HepG2 (cell line): Measurements from ENCODE around the gene RER1. TPM values are rescaled to one million over a fixed set of nuclear protein-coding genes. Genes with fewer than 3 reads are reported as not detected.

Experiments used
- ATAC-seq: fragments of 200-7000 bp; cut with Tn5 transposase; 3 replicates; pipeline ENCODE4 v1.9.1; 2020; ENCODE audit warnings: mild to moderate bottlenecking, moderate library complexity
- BruUV-seq: library from RNA; stranded (reverse); fragments of 400-500 nt; replicated peaks from 2 replicates; lab custom pipeline; 2021; lab: Mats Ljungman, UMichigan
- CTCF ChIA-PET: fragments of 300-600 bp; formaldehyde crosslinking; extraction: SDS; loops from one replicate; lab custom pipeline; 2021; ENCODE audit warnings: low total read pairs, inconsistent platforms, low intra/inter-chr PET ratio; lab: Yijun Ruan, JAX
- POLR2A ChIA-PET: fragments of 350-600 bp; sonication (Branson Sonifier 250); formaldehyde crosslinking; loops from one replicate; lab custom pipeline; 2020; ENCODE audit warnings: antibody characterized with exemption, inconsistent platforms; lab: Yijun Ruan, JAX
- DNase-seq: peaks from one replicate; pipeline ENCODE4 v3.0.0-alpha.2; 2015; ENCODE audit warnings: low spot score
- FAIRE-seq: peaks from 3 replicates; lab custom pipeline; 2011; peaks lifted over from hg19 to GRCh38; lab: Jason Lieb, UNC
- H2AFZ ChIP-seq: one replicate; pipeline ENCODE4 v1.6.1; 2011; ENCODE audit warnings: low read length, inconsistent platforms
- H3K27ac ChIP-seq: fragments of 300-600 bp; 3 replicates; pipeline ENCODE4 v1.8.0; 2011; ENCODE audit warnings: mixed run types, mild to moderate bottlenecking, mixed read lengths, low read length, inconsistent platforms; ENCODE audit not compliant: insufficient read depth; ENCODE audit errors: extremely low read length
- H3K27me3 ChIP-seq, 2 experiments: fragments of 200-600 bp in 1 of 2; 2 replicates in 1 of 2; 3 replicates in 1 of 2; pipeline versions ENCODE4 v1.6.0 to v1.8.0; 2011; ENCODE audit warnings: low read length in 2 of 2, mild to moderate bottlenecking in 2 of 2, moderate library complexity in 2 of 2, inconsistent platforms in 1 of 2; ENCODE audit not compliant: insufficient read depth in 2 of 2, control insufficient read depth in 1 of 2
- H3K36me3 ChIP-seq, 2 experiments: fragments of 200-600 bp in 1 of 2; replicated peaks in 1 of 2; 2 replicates in 1 of 2; 3 replicates in 1 of 2; pipeline versions ENCODE4 v1.5.1 to v1.8.0; 2011; ENCODE audit warnings: low read length in 2 of 2, inconsistent platforms in 1 of 2; ENCODE audit not compliant: insufficient read depth in 2 of 2, control insufficient read depth in 1 of 2
- H3K4me1 ChIP-seq: 2 replicates; pipeline ENCODE4 v1.5.1; 2012; ENCODE audit warnings: low read length, inconsistent platforms; ENCODE audit not compliant: insufficient read depth
- H3K4me2 ChIP-seq: 2 replicates; pipeline ENCODE4 v1.6.0; 2011; ENCODE audit warnings: low read depth, low read length, inconsistent platforms
- H3K4me3 ChIP-seq, 3 experiments: fragments of 200-600 bp in 1 of 3; sonication (generic), shearing (Covaris generic) in 1 of 3; replicated peaks in 1 of 3; 2 replicates each; pipeline ENCODE4 v1.5.1; 2011 to 2016; ENCODE audit warnings: low read length in 3 of 3, inconsistent platforms in 2 of 3, low read depth in 2 of 3, mild to moderate bottlenecking in 2 of 3, control low read depth in 1 of 3, mixed read lengths in 1 of 3; ENCODE audit not compliant: insufficient read depth in 1 of 3
- H3K79me2 ChIP-seq: one replicate; pipeline ENCODE4 v1.6.1; 2011; ENCODE audit warnings: low read length, inconsistent platforms; ENCODE audit not compliant: insufficient read depth
- H3K9ac ChIP-seq: 2 replicates; pipeline ENCODE4 v1.6.0; 2011; ENCODE audit warnings: mild to moderate bottlenecking, low read depth, low read length, inconsistent platforms; ENCODE audit not compliant: insufficient read depth
- H3K9me3 ChIP-seq: 2 replicates; pipeline ENCODE4 v1.5.1; 2012; ENCODE audit warnings: mild to moderate bottlenecking, low read length
- H4K20me1 ChIP-seq: 2 replicates; pipeline ENCODE4 v1.6.0; 2011; ENCODE audit warnings: inconsistent platforms, mild to moderate bottlenecking, low read length, moderate library complexity; ENCODE audit not compliant: insufficient read depth
- AGO2 ChIP-seq: fragments of 200-400 bp; formaldehyde crosslinking; optimal IDR thresholded peaks from 2 replicates; pipeline ENCODE3; 2017; ENCODE audit warnings: mild to moderate bottlenecking, low read depth, low read length, moderate library complexity
- FOXM1 ChIP-seq: sonication (generic); formaldehyde crosslinking; IDR thresholded peaks from 2 replicates; pipeline ENCODE4 v1.5.0; 2020; ENCODE audit warnings: missing genetic modification reagents
- GABPB1 ChIP-seq: IDR thresholded peaks from 2 replicates; pipeline ENCODE4 v1.6.1; 2016; ENCODE audit warnings: mild to moderate bottlenecking, missing genetic modification reagents, moderate library complexity, missing compliant biosample characterization
- HMGXB4 ChIP-seq, 2 experiments: sonication (generic) in 1 of 2; formaldehyde crosslinking in 1 of 2; IDR thresholded peaks; 2 replicates each; pipeline versions ENCODE4 v1.4.0 to v1.6.1; 2018 to 2020; ENCODE audit warnings: missing genetic modification reagents in 2 of 2, borderline replicate concordance in 1 of 2, low read depth in 1 of 2, mild to moderate bottlenecking in 1 of 2, missing biosample characterization in 1 of 2
- MAZ ChIP-seq, 2 experiments: sonication (generic) in 1 of 2; formaldehyde crosslinking in 1 of 2; IDR thresholded peaks; 2 replicates each; pipeline versions ENCODE4 v1.5.0 to v1.6.1; 2012 to 2020; ENCODE audit warnings: low read depth in 2 of 2, mild to moderate bottlenecking in 2 of 2, borderline replicate concordance in 1 of 2, improper control_type of control experiment in 1 of 2, low read length in 1 of 2, missing genetic modification reagents in 1 of 2, moderate library complexity in 1 of 2
- NR1H2 ChIP-seq: sonication (generic); formaldehyde crosslinking; IDR thresholded peaks from 2 replicates; pipeline ENCODE4 v1.8.1; 2022; ENCODE audit warnings: low read depth, missing genetic modification reagents, borderline replicate concordance
- THAP7 ChIP-seq: sonication (generic); formaldehyde crosslinking; IDR thresholded peaks from 2 replicates; pipeline ENCODE4 v1.8.1; 2023; ENCODE audit warnings: mild to moderate bottlenecking, missing genetic modification reagents
- USF2 ChIP-seq, 2 experiments: sonication (generic) in 1 of 2; formaldehyde crosslinking in 1 of 2; IDR thresholded peaks; 2 replicates each; pipeline versions ENCODE4 v1.5.1 to v1.6.1; 2011 to 2020; ENCODE audit warnings: borderline replicate concordance in 1 of 2, low read depth in 1 of 2, low read length in 1 of 2, mild to moderate bottlenecking in 1 of 2, missing genetic modification reagents in 1 of 2, moderate library complexity in 1 of 2
- YEATS2 ChIP-seq: sonication (generic); formaldehyde crosslinking; IDR thresholded peaks from 2 replicates; pipeline ENCODE4 v1.4.0; 2020; ENCODE audit warnings: missing genetic modification reagents, borderline replicate concordance
- ZFX ChIP-seq: sonication (generic); formaldehyde crosslinking; IDR thresholded peaks from 2 replicates; pipeline ENCODE4 v1.4.0; 2020; ENCODE audit warnings: mild to moderate bottlenecking, low read depth, missing genetic modification reagents, moderate library complexity
- ZIK1 ChIP-seq: sonication (generic); formaldehyde crosslinking; IDR thresholded peaks from 2 replicates; pipeline ENCODE4 v1.5.0; 2020; ENCODE audit warnings: mild to moderate bottlenecking, low read depth, missing genetic modification reagents, borderline replicate concordance
- ZNF639 ChIP-seq: conservative IDR thresholded peaks from 2 replicates; pipeline ENCODE4 v1.6.1; 2018; ENCODE audit warnings: missing genetic modification reagents
- ZSCAN20 ChIP-seq: sonication (generic); formaldehyde crosslinking; IDR thresholded peaks from 2 replicates; pipeline ENCODE4 v1.4.0; 2020; ENCODE audit warnings: missing genetic modification reagents, mild to moderate bottlenecking, borderline replicate concordance
- ZSCAN25 ChIP-seq: sonication (generic); formaldehyde crosslinking; IDR thresholded peaks from 2 replicates; pipeline ENCODE4 v1.8.0; 2022; ENCODE audit warnings: mild to moderate bottlenecking, missing genetic modification reagents
- WGBS: methylation state at CpG from one replicate; pipeline ENCODE4 v1.1.6; 2017; ENCODE audit warnings: low lambda C conversion rate; 5-methylcytosine and 5-hydroxymethylcytosine counted together
- in situ Hi-C: cut with HindIII; loops from 2 replicates; pipeline ENCODE4 v1.10.0; 2017; ENCODE audit warnings: low pct_unique_long_range_greater_than_20kb; ENCODE audit not compliant: extremely low pct_ligation_motif_present
- intact Hi-C: fragments of 100-400 bp; cut with micrococcal nuclease; formaldehyde crosslinking; loops from one replicate; pipeline ENCODE4 v1.10.0; 2022; ENCODE audit not compliant: unreplicated experiment
- polyA plus RNA-seq, 8 experiments: library from polyadenylated mRNA; depleted of rRNA in 3 of 8; stranded (reverse) in 7 of 8; unstranded in 1 of 8; fragments of >200 nt; fragmentation: Illumina TruSeq in 4 of 8; extraction: Trizol in 4 of 8; gene quantifications; 2 replicates each; pipeline versions ENCODE4 v1.2.1 to v1.2.3, GENCODE V29; 2011 to 2016; ENCODE audit warnings: low read depth in 4 of 8, missing spikeins in 1 of 8, mixed read lengths in 1 of 8; ENCODE audit not compliant: insufficient read depth in 1 of 8
- total RNA-seq, 5 experiments: library from RNA; depleted of rRNA; stranded (reverse); fragments of >200 nt; fragmentation: Illumina TruSeq; extraction: Trizol; gene quantifications; 2 replicates each; pipeline ENCODE4 v1.2.3, GENCODE V29; 2016; ENCODE audit warnings: low read depth in 1 of 5

The RER1 gene
- total and polyA plus RNA-seq, 2 of the 13 experiments (the other 11 are each of a cell fraction or from before 2014, with no cell fraction given): 128 to 164 TPM

- no peak for TF ChIP-seq ZSCAN20 (CRISPR knock-in tag)
- no peak for TF ChIP-seq THAP7 (CRISPR knock-in tag)
- TF ChIP-seq ZSCAN25 (CRISPR knock-in tag): no peak
- no peak for TF ChIP-seq NR1H2 (CRISPR knock-in tag)
- no peak for TF ChIP-seq ZNF639 (CRISPR knock-in tag)
- TF ChIP-seq YEATS2 (CRISPR knock-in tag): no peak
- 0 out of 2 replicates have a peak, but pooled peaks have one; percentile 37 for TF ChIP-seq ZFX (CRISPR knock-in tag)
- peak; percentile 15 for TF ChIP-seq AGO2
Observed at GRCh38 chr1:2378441-2378851, 13.2 kb upstream of the RER1 start (continued).

GRCh38 chr1:2378956-2379732 lies 12.5 kb upstream of the RER1 start:
- ATAC-seq: no peak
- DNase-seq: no peak
- intact Hi-C loops: no loop called here
- Histone ChIP-seq H3K27me3 (no peaks in the 10 kb centered on the region), H3K4me1 (peaks cover 21% of the 10 kb centered on the region), H3K9me3 (no peaks in the 10 kb centered on the region), H3K27ac (no peak overlapping the region), H3K36me3 (no peaks in the 10 kb centered on the region), H3K9ac (no peak overlapping the region), H4K20me1 (no peaks in the 10 kb centered on the region), H3K4me3 (no peak overlapping the region), H2AFZ (no peak overlapping the region), H3K79me2 (no peaks in the 10 kb centered on the region), H3K4me2 (no peak overlapping the region)
- no peak for FAIRE-seq
- WGBS: 79% methylated on average over 18 of the region's 18 CpGs
- ChIA-PET POLR2A (no interaction called here), CTCF (no interaction called here)
- in situ Hi-C loops: no loop called here
- BruUV-seq: no TSS peak
- TF ChIP-seq USF2 (IDR thresholded peaks at IDR 0.05; ENCODE audit: low read depth, low read length): no peak
- TF ChIP-seq USF2 (CRISPR knock-in tag; IDR thresholded peaks at IDR 0.05; ENCODE audit: borderline replicate concordance): no peak
- no peak for TF ChIP-seq FOXM1
- TF ChIP-seq MAZ (IDR thresholded peaks at IDR 0.05; ENCODE audit: borderline replicate concordance, low read depth, low read length): no peak
- TF ChIP-seq MAZ (CRISPR knock-in tag; IDR thresholded peaks at IDR 0.05; ENCODE audit: low read depth): no peak
- no peak for TF ChIP-seq GABPB1 (CRISPR knock-in tag)
- no peak for TF ChIP-seq ZIK1
- no peak for TF ChIP-seq HMGXB4 (CRISPR knock-in tag; IDR thresholded peaks at IDR 0.05; ENCODE audit: borderline replicate concordance in 1 of 2, low read depth in 1 of 2)
